ENCODE data around the gene CLCN7.

DNA sequence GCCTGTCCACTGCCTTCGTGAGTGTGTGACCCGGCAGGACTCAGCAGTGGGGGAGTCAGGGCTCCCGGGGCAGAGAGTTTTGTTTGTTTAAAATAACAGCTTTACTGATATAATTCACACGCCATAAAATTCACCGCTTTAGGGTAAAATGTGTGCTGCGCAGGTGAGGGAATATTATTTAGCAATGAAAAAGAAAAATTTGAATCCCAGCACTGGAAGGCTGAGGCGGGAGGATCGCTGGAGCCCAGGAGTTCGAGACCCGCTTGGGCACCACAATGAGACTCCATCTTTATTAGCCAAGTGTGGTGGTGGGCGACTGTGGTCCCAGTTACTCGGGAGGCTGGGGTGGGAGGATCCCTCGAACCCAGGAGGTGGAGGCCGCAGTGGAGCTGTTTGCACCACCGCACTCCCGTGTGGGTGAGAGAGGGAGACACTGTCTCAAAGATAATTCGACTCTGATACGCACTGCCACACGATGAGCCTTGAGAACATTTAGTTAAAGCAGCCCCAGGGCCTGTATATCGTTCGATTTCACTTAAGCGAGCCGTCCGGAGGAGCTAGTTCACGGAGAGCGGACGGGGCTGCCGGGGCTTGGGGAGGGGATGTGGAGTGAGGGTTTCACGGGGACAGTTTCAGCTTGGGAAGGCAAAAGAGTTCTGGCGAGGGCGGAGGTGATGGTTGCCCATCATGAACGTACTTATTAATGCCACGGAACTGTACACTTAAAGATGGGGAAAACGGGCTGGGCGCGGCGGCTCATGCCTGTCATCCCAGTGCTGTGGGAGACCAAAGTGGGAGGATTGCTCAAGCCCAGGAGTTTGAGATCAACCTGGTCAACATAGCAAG is 28.5 kb upstream of the CLCN7 start:
- no peak for TF ChIP-seq EP300 (IDR thresholded peaks at IDR 0.05; ENCODE audit: borderline replicate concordance)
- no peak for TF ChIP-seq RAD21 (IDR thresholded peaks at IDR 0.05; ENCODE audit: low read depth)
- TF ChIP-seq TEAD4 (IDR thresholded peaks at IDR 0.05) = no peak
- no peak for TF ChIP-seq YY1 (IDR thresholded peaks at IDR 0.05; ENCODE audit: low read depth)
- TF ChIP-seq, protein P1, sequence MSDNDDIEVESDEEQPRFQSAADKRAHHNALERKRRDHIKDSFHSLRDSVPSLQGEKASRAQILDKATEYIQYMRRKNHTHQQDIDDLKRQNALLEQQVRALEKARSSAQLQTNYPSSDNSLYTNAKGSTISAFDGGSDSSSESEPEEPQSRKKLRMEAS (IDR thresholded peaks at IDR 0.05) = no peak
- TF ChIP-seq TAF1 (IDR thresholded peaks at IDR 0.05; ENCODE audit: low read depth) = no peak
- no peak for TF ChIP-seq CEBPB (IDR thresholded peaks at IDR 0.05)
- TF ChIP-seq, protein P2, sequence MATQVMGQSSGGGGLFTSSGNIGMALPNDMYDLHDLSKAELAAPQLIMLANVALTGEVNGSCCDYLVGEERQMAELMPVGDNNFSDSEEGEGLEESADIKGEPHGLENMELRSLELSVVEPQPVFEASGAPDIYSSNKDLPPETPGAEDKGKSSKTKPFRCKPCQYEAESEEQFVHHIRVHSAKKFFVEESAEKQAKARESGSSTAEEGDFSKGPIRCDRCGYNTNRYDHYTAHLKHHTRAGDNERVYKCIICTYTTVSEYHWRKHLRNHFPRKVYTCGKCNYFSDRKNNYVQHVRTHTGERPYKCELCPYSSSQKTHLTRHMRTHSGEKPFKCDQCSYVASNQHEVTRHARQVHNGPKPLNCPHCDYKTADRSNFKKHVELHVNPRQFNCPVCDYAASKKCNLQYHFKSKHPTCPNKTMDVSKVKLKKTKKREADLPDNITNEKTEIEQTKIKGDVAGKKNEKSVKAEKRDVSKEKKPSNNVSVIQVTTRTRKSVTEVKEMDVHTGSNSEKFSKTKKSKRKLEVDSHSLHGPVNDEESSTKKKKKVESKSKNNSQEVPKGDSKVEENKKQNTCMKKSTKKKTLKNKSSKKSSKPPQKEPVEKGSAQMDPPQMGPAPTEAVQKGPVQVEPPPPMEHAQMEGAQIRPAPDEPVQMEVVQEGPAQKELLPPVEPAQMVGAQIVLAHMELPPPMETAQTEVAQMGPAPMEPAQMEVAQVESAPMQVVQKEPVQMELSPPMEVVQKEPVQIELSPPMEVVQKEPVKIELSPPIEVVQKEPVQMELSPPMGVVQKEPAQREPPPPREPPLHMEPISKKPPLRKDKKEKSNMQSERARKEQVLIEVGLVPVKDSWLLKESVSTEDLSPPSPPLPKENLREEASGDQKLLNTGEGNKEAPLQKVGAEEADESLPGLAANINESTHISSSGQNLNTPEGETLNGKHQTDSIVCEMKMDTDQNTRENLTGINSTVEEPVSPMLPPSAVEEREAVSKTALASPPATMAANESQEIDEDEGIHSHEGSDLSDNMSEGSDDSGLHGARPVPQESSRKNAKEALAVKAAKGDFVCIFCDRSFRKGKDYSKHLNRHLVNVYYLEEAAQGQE (IDR thresholded peaks at IDR 0.05; ENCODE audit: low read depth) = no peak
- no peak for TF ChIP-seq CREB1 (IDR thresholded peaks at IDR 0.05; ENCODE audit: low read depth)
- TF ChIP-seq FOXM1 (IDR thresholded peaks at IDR 0.05; ENCODE audit: borderline replicate concordance, low read depth) = no peak
- no peak for TF ChIP-seq TCF12 (IDR thresholded peaks at IDR 0.05; ENCODE audit: low read depth)
- TF ChIP-seq, protein P3, sequence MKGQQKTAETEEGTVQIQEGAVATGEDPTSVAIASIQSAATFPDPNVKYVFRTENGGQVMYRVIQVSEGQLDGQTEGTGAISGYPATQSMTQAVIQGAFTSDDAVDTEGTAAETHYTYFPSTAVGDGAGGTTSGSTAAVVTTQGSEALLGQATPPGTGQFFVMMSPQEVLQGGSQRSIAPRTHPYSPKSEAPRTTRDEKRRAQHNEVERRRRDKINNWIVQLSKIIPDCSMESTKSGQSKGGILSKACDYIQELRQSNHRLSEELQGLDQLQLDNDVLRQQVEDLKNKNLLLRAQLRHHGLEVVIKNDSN (IDR thresholded peaks at IDR 0.05) = no peak
- TF ChIP-seq NFIC (IDR thresholded peaks at IDR 0.05) = no peak
- TF ChIP-seq ZBTB7A (IDR thresholded peaks at IDR 0.05; ENCODE audit: low read depth) = no peak

Data from Ishikawa (cell line).